Fibroblast of mammary gland (primary cell): ENCODE results near the gene ZNF518A.

Experiments used
- DNase-seq: peaks from one replicate; pipeline ENCODE4 v3.0.0-alpha.2; 2010; ENCODE audit warnings: low read depth
- H3K4me3 ChIP-seq: 2 replicates; pipeline ENCODE4 v1.5.1; 2011; ENCODE audit warnings: low read depth, mild to moderate bottlenecking, low read length, moderate library complexity; ENCODE audit not compliant: control insufficient read depth
- CTCF ChIP-seq: conservative IDR thresholded peaks from 2 replicates; pipeline ENCODE4 v1.5.1; 2011; ENCODE audit warnings: low read depth, low read length, inconsistent platforms; ENCODE audit not compliant: control insufficient read depth, insufficient read depth

ZNF518A gene

GRCh38 chr10:96201525-96201924, 71.4 kb downstream of the ZNF518A start:
- no peak for DNase-seq
- H3K4me3 ChIP-seq: no peak overlapping the region
- TF ChIP-seq CTCF: no peak

- TF ChIP-seq CTCF: no peak
- DNase-seq: no peak
- H3K4me3 ChIP-seq: no peak overlapping the region
Observed at GRCh38 chr10:96205580-96205979, 75.5 kb downstream of the ZNF518A start.

GRCh38 chr10:96208271-96208670, 78.2 kb downstream of the ZNF518A start:
- no peak for DNase-seq
- no peak for TF ChIP-seq CTCF
- H3K4me3 ChIP-seq: no peak overlapping the region

- DNase-seq: no peak
- H3K4me3 ChIP-seq: no peak overlapping the region
- no peak for TF ChIP-seq CTCF
Observed at GRCh38 chr10:96208946-96209345, 78.8 kb downstream of the ZNF518A start.

- no peak overlapping the region for H3K4me3 ChIP-seq
- TF ChIP-seq CTCF: no peak
- DNase-seq: no peak
Observed at GRCh38 chr10:96211764-96212163, 81.7 kb downstream of the ZNF518A start.

- no peak for TF ChIP-seq CTCF
- no peak for DNase-seq
- H3K4me3 ChIP-seq: no peak overlapping the region
Observed at GRCh38 chr10:96212911-96213310, 82.8 kb downstream of the ZNF518A start.
